Measurements from ENCODE around the gene RAD1.

Gene RAD1

DNA sequence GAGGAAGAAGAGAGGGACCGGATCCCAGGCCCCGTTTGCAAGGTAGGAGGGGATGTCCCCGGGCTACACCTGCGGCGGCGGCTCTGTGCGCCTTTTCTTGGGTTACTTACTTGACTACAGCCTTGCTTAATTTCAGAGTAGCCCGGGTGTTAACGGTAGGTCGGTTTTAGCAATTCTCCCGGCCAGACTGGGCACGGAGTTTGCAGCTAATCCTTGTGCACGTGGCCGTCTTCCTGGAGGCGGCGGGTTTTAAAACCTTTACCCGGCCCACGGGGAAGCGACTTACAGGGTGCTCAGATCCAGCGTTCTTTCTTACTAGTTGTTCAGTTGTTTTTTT lies 520 bp upstream of the RAD1 start:
- no peak for DNase-seq

DNA sequence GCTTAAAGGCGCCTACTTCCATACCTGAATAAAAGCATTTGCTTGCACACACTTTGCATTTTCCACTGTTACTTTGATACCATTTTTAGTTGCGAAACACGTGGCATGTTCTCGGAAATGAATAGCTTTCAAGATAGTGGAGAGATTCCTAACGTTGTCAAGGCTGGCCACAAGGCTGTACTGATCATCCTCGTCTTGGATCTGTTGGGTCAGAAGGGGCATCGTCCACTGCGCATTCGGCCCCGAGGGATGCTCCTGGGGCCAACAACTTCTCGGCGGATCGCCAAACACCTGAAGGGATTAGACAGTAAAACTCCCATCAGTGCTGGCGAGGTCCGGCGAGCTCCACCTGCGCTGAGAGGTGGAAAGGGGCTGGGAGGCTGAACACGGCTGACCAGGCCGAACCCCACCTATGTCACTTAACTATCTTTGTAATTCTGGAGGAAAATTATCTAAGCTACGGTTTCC lies 599 bp downstream of the RAD1 start:
- DNase-seq: peak; percentile 14

DNA sequence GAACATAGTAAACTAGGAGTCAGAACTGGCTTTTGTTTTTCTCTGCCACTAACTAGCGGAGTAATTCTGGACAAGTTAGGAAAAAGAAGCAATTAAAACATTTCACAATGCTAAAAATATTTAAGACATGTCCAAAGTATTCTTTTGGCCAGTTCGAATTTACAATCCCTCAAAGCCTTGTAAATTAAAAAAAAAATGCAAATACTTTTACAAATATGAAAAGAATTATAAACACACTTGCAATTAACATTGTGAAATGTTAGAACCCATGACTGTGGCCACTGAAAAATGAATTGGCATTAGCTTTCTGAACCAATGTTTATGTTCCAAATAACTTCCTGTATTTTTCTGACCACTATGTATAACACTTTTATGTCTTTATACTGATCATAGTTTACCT lies 2.2 kb downstream of the RAD1 start:
- no peak for DNase-seq

DNA sequence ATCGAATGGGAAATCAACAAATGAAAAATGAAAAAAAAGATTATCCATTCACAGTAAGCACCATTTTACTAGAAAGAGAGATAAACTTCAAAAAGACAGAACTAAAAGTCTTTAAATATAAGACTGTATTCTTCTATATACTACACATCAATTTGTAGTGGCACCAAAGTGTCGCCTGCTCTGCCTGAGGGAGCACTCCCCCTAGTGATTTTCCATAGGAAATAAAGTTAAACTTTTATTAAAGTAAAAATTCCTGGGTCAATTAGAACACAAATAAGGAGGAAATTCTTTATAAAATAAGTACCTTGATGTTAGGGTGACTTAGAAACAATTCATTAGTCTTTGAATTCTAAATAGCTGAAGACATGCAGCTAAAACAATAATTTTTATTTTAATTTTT lies 9.7 kb downstream of the RAD1 start:
- no peak for DNase-seq

GRCh38 chr5:34903260-34903659 lies 12.0 kb downstream of the RAD1 start:
- no peak for DNase-seq

DNA sequence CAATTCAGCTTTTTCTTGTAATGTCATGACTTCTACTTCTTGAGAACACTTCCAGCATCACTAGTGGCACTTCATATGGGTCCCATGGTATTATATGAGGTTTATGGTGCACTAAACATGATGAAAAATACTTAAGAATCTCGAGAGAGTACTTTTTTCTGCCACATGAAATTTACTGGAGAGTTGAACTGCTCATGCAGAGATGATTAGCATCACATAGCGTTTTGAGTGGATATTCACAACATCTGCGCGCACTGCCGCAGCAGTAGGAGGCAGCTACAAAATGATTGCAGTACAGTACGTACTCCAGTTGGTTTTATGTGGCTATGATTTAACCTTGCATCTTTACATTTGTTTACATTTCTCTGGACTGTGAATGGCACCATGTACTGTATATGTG lies 14.7 kb downstream of the RAD1 start:
- DNase-seq: no peak

DNA sequence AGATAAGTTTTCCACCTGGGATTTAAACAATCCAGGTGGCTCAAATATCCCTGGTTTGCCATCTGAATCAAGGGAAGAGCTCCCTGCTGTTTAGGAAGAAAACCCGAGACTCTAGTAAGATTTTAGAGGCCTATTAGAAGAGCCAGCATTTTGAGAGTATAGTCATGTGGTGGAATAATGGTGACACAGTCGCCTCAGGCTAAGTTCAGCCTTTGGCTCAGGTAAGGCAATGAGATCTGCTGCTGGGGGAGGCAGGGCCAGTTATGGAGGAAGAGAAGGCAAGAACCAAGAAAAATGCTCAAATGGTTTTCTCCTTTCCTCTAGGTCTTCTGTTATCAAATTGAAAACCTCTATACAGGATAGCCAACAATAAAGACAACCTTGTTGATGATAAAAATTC lies 16.2 kb downstream of the RAD1 start:
- DNase-seq: no peak

GRCh38 chr5:34898258-34898895 lies 16.9 kb downstream of the RAD1 start:
- DNase-seq: peak; percentile 57

- DNase-seq: no peak
Observed at GRCh38 chr5:34897646-34898045, 17.7 kb downstream of the RAD1 start.

GRCh38 chr5:34895641-34896419 lies 19.5 kb downstream of the RAD1 start:
- DNase-seq: no peak

DNA sequence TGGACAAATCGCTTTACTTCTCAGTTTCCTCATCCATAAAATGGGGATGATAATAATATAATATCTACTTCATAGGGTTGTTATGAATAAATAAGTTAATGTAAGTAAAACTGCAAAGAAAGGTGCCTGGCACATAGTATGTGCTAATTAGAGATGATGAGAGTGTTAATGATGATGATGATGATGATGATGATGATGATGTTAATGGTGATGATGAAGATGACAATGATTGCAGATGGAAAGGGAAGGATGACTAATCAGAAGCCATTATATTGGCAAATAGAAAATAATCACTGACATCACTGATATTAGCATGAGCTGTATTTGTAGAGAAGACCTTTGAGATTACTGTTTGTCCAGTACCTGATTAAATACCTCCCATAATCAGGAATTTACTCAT lies 20.6 kb downstream of the RAD1 start:
- DNase-seq: no peak

DNA sequence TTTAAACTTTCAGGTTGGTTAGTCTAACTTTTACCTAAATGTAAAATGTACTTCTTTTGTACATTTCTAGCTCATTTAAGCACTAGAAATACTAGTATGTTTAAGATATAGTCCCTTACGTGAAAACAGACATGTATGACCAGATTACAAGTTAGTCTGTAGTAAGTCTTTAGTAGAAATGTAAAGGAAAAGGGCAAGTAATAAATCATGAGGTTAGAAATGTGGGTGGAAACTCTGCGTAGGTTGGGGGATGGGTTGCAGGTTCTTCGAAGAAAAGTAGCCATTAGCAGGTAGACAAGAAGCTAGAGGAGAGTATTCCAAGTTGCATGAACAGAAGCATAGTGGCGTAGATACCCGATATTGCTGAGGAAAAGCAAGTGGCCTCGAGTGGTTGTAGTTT lies 22.9 kb downstream of the RAD1 start:
- DNase-seq: no peak

DNA sequence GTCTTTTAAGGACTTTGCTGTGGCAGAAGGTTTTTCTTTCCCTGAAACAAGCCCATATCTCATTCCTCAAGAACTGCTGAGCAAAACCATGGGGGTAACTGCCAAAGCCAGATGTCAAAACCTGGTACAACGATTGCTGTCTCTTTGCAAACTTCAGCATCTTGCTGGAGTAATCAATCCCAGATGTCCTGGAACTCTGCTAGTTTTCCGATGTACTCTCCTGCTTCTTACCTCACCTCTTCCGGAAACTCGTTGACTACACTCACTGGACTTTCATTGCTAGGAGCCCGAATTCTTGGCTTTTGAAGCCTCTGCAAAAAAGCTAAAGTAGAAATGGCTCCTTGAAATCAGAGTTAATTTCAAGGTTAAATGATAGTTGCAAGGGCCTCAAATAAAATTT lies 23.3 kb downstream of the RAD1 start:
- no peak for DNase-seq

DNA sequence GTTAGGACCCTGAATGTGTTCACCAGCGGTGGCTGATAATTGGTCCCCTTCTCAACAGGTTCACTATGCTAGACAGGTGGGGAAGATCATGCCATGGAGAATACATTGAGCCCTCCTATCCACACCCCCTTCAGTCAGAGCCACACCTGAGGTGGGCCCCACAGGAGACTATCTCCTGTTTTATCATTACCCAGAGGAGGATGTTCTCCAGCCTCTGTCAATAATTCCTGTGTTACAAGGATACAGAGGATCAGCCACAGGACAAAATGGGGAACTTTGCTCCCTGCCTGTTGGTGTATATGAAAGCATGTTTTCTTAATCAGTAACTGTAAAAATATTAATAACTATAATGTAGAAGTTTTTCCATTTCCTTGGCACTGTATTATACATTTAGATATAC lies 25.9 kb downstream of the RAD1 start:
- DNase-seq: no peak

- DNase-seq: no peak
Observed at GRCh38 chr5:34886392-34887119, 28.7 kb downstream of the RAD1 start.

GRCh38 chr5:34881246-34881645 lies 34.1 kb downstream of the RAD1 start:
- no peak for DNase-seq

- no peak for DNase-seq
Observed at GRCh38 chr5:34876275-34876674, 39.0 kb downstream of the RAD1 start.

GRCh38 chr5:34870382-34870781 lies 44.9 kb downstream of the RAD1 start:
- DNase-seq: no peak

- DNase-seq: no peak
Observed at GRCh38 chr5:34869256-34869655, 46.0 kb downstream of the RAD1 start.

- no peak for DNase-seq
Observed at GRCh38 chr5:34868791-34869190, 46.5 kb downstream of the RAD1 start.

DNA sequence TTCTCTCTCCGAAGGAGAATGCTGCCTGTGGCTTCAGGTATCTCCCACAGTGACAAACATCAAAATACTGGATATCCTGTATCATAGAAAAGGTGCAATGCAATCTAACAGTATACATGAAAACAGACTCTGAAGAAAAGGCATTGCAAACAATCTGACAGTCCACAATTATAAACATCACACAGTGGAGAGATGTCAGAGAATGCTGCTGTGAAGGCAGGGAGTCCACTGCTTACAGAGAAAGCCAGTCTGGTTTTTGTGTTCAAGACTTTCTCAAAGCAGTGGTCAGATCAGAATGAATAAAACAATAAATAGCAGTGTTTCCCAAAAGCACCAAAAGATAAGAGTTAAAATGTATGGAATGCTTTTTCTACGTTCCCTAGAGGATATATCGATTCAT lies 47.6 kb downstream of the RAD1 start:
- DNase-seq: no peak

DNA sequence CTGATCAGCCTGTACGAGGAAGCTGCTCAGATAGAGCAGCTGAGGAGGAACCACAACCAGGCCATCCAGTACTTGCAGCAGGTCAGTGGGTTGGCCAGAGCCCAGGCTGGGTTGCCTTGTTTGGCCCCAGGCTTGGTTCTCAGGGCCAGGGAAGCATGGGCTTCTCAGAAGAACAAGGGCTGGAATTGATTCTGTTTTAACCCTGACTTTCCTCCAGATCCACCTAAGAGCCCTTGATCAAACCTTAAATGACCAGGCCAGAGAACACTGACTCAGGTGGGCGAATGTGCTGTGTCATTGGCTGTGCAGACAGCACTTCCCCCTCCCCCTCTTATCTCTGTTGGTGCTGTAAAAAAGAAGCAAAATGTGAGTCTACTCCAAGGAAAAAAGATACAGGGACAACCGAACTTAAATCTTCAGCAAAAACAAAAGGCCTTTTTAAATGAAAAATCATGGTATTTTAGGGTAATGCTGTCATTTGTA lies 48.3 kb downstream of the RAD1 start:
- no peak for DNase-seq

DNA sequence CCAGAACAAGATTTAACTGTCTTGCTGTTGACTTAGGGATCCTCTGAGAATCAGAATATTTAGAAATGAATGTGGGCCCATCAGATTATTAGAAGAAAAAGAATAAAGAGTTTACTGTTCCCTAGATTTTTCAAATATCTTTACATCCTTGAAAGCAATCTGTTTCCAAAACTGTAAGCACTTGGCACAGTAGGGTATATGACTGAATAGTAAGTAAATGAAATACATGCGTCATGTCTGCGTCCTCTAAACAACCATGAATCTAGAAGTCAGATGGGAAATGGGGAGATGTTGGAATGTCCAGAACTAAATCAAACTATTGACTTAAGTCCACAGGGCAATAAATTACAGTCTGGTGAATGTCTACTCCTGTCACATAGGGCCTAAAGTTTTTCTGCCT lies 50.2 kb downstream of the RAD1 start:
- DNase-seq: no peak

- DNase-seq: no peak
Observed at GRCh38 chr5:34863946-34864345, 51.4 kb downstream of the RAD1 start.

All from CD4-positive, alpha-beta T cell treated with Interleukin-17A for 1 hour (primary cell).